SU-DHL-6 (cell line): ENCODE data around the gene IDH3B.
"Not testable (repeated sequence)": the region's sequence is repeated elsewhere in the genome, so short reads cannot be mapped to it uniquely, and the experiment has no call there.

Source experiments
- H2AFZ ChIP-seq: fragments of 200-600 bp; sonication (generic); 2 replicates; pipeline ENCODE4 v1.6.1; 2014; ENCODE audit warnings: low read depth, mild to moderate bottlenecking, moderate library complexity, mixed read lengths, antibody characterized with exemption, low read length; ENCODE audit not compliant: severe bottlenecking
- H3F3A ChIP-seq: fragments of 200-600 bp; shearing (Covaris generic); 2 replicates; pipeline ENCODE4 v1.6.0; 2016; ENCODE audit warnings: antibody characterized with exemption, mild to moderate bottlenecking; ENCODE audit not compliant: insufficient read depth
- H3K27ac ChIP-seq: fragments of 200-600 bp; sonication (generic); 2 replicates; pipeline ENCODE4 v1.5.1; 2016; ENCODE audit warnings: low read depth, mild to moderate bottlenecking, low read length, moderate library complexity, mixed read lengths
- H3K27me3 ChIP-seq: fragments of 200-600 bp; sonication (generic), shearing (Covaris generic); 2 replicates; pipeline ENCODE4 v1.6.0; 2014; ENCODE audit warnings: mild to moderate bottlenecking, low read length
- H3K36me3 ChIP-seq: fragments of 200-600 bp; sonication (generic); 2 replicates; pipeline ENCODE4 v1.6.1; 2014; ENCODE audit warnings: mild to moderate bottlenecking, low read length, mixed read lengths
- H3K4me2 ChIP-seq: fragments of 300-600, 200-600 bp; shearing (Covaris generic), sonication (generic); 2 replicates; pipeline ENCODE4 v1.6.0; 2014; ENCODE audit warnings: low read length, low read depth, mild to moderate bottlenecking; ENCODE audit not compliant: poor library complexity, severe bottlenecking
- H3K4me3 ChIP-seq: fragments of 200-600 bp; sonication (generic); 2 replicates; pipeline ENCODE4 v1.5.1; 2014; ENCODE audit warnings: antibody characterized with exemption, low read length, mild to moderate bottlenecking, mixed read lengths; ENCODE audit not compliant: insufficient read depth, poor library complexity, severe bottlenecking
- H3K79me2 ChIP-seq: fragments of 200-600 bp; sonication (generic); 2 replicates; pipeline ENCODE4 v1.6.1; 2014; ENCODE audit warnings: mild to moderate bottlenecking, low read length, moderate library complexity; ENCODE audit not compliant: insufficient read depth
- H3K9ac ChIP-seq: fragments of 200-600 bp; sonication (generic); 2 replicates; pipeline ENCODE4 v1.7.0; 2014; ENCODE audit warnings: mild to moderate bottlenecking, low read length
- H3K9me2 ChIP-seq: fragments of 200-600 bp; sonication (generic); replicated peaks from 2 replicates; pipeline ENCODE4 v1.6.1; 2014; ENCODE audit warnings: low read length; ENCODE audit not compliant: insufficient read depth
- H3K9me3 ChIP-seq: fragments of 200-600 bp; sonication (generic); 2 replicates; pipeline ENCODE4 v1.6.1; 2014; ENCODE audit warnings: low read length, mixed read lengths; ENCODE audit not compliant: insufficient read depth
- H4K20me1 ChIP-seq: fragments of 200-600 bp; sonication (generic); 2 replicates; pipeline ENCODE4 v1.6.1; 2014; ENCODE audit warnings: low read depth, mild to moderate bottlenecking, antibody characterized with exemption, low read length, moderate library complexity, mixed read lengths
- CTCF ChIP-seq: fragments of 200-600 bp; sonication (generic); IDR thresholded peaks from one replicate; pipeline ENCODE4 v1.5.1; 2017; ENCODE audit warnings: antibody characterized with exemption, mild to moderate bottlenecking, low read length, moderate library complexity; ENCODE audit not compliant: insufficient read depth, poor library complexity, severe bottlenecking
- EZH2phosphoT487 ChIP-seq: fragments of 200-600 bp; sonication (generic), shearing (Covaris generic); conservative IDR thresholded peaks from 2 replicates; pipeline ENCODE4 v1.6.1; 2018; ENCODE audit warnings: mild to moderate bottlenecking, antibody characterized with exemption, low read length, moderate library complexity, mixed read lengths

Gene IDH3B

GRCh38 chr20:2696646-2697045 is 32.6 kb upstream of the IDH3B start:
- H3K79me2 ChIP-seq: no peaks in the 10 kb centered on the region
- H3F3A ChIP-seq: no peaks in the 10 kb centered on the region
- H3K4me3 ChIP-seq: no peak overlapping the region
- no peak overlapping the region for H3K9ac ChIP-seq
- H3K9me3 ChIP-seq: no peaks in the 10 kb centered on the region
- H3K27me3 ChIP-seq: no peaks in the 10 kb centered on the region
- no peaks in the 10 kb centered on the region for H3K36me3 ChIP-seq
- no peaks in the 10 kb centered on the region for H4K20me1 ChIP-seq
- no peaks in the 10 kb centered on the region for H3K9me2 ChIP-seq
- no peak overlapping the region for H3K4me2 ChIP-seq
- no peak overlapping the region for H3K27ac ChIP-seq
- TF ChIP-seq CTCF (no peak), EZH2phosphoT487 (no peak)
- no peak overlapping the region for H2AFZ ChIP-seq

- not testable (repeated sequence) for H3K4me2 ChIP-seq, H3K79me2 ChIP-seq, H4K20me1 ChIP-seq, H3K27ac ChIP-seq, H3F3A ChIP-seq, H3K9me2 ChIP-seq, H2AFZ ChIP-seq, H3K9me3 ChIP-seq, H3K36me3 ChIP-seq, H3K9ac ChIP-seq, H3K4me3 ChIP-seq, H3K27me3 ChIP-seq
Measured at GRCh38 chr20:2695984-2696525, 32.0 kb upstream of the IDH3B start.

GRCh38 chr20:2695206-2695983 is 31.4 kb upstream of the IDH3B start:
- no peak overlapping the region for H2AFZ ChIP-seq
- H3K79me2 ChIP-seq: no peaks in the 10 kb centered on the region
- no peak overlapping the region for H3K4me2 ChIP-seq
- no peaks in the 10 kb centered on the region for H3F3A ChIP-seq
- no peaks in the 10 kb centered on the region for H3K9me2 ChIP-seq
- H3K4me3 ChIP-seq: no peak overlapping the region
- H3K27ac ChIP-seq: no peak overlapping the region
- no peaks in the 10 kb centered on the region for H4K20me1 ChIP-seq
- no peaks in the 10 kb centered on the region for H3K9me3 ChIP-seq
- H3K36me3 ChIP-seq: no peaks in the 10 kb centered on the region
- no peaks in the 10 kb centered on the region for H3K27me3 ChIP-seq
- TF ChIP-seq CTCF: no peak
- no peak overlapping the region for H3K9ac ChIP-seq

- Histone ChIP-seq H2AFZ (no peak overlapping the region), H3K27me3 (no peaks in the 10 kb centered on the region), H3K4me3 (no peak overlapping the region), H4K20me1 (no peaks in the 10 kb centered on the region), H3K9ac (no peak overlapping the region), H3K4me2 (no peak overlapping the region), H3K27ac (no peak overlapping the region), H3K9me2 (no peaks in the 10 kb centered on the region), H3K9me3 (no peaks in the 10 kb centered on the region), H3F3A (no peaks in the 10 kb centered on the region), H3K79me2 (no peaks in the 10 kb centered on the region), H3K36me3 (no peaks in the 10 kb centered on the region)
- TF ChIP-seq CTCF (no peak), EZH2phosphoT487 (no peak)
Measured at GRCh38 chr20:2694519-2694918, 30.5 kb upstream of the IDH3B start.
